Pulmonary artery endothelial cell (primary cell): ENCODE measurements around the gene DENND4C. TPM values are rescaled to one million over a fixed set of nuclear protein-coding genes. Genes with fewer than 3 reads are reported as not detected.
A peak's percentile ranks its signal among the peaks of the same experiment; 100 is the strongest.
"Not testable (repeated sequence)": the region's sequence is repeated elsewhere in the genome, so short reads cannot be mapped to it uniquely, and the experiment has no call there.

ENCODE experiments used
- DNase-seq: peaks from one replicate; pipeline ENCODE4 v3.0.0-alpha.2; 2011; ENCODE audit warnings: low read depth, low spot score
- total RNA-seq: library from RNA; depleted of rRNA; stranded (reverse); fragments of >200 nt; gene quantifications from 2 replicates; pipeline ENCODE4 v1.2.3, GENCODE V29; 2014

The DENND4C gene
- total RNA-seq, 1 donor from 2014 or later, result 65.0 TPM

GRCh38 chr9:19266778-19267384 is 36.4 kb downstream of the DENND4C start:
- DNase-seq, result not testable (repeated sequence)

GRCh38 chr9:19269582-19269981 is 39.1 kb downstream of the DENND4C start:
- no peak for DNase-seq

- DNase-seq, result no peak
Measured at GRCh38 chr9:19270421-19270949, 40.0 kb downstream of the DENND4C start.

- DNase-seq, result no peak
Measured at GRCh38 chr9:19271081-19271480, 40.6 kb downstream of the DENND4C start.

- no peak for DNase-seq
Measured at GRCh38 chr9:19281801-19282200, 51.3 kb downstream of the DENND4C start.

GRCh38 chr9:19283072-19283710 is 52.7 kb downstream of the DENND4C start:
- DNase-seq, result no peak

GRCh38 chr9:19284729-19285128 is 54.2 kb downstream of the DENND4C start:
- no peak for DNase-seq

GRCh38 chr9:19286634-19287188 is 56.2 kb downstream of the DENND4C start:
- DNase-seq, result no peak

- no peak for DNase-seq
Measured at GRCh38 chr9:19288081-19288480, 57.6 kb downstream of the DENND4C start.

- DNase-seq, result no peak
Measured at GRCh38 chr9:19290103-19290502, 59.6 kb downstream of the DENND4C start.

GRCh38 chr9:19294219-19294618 is 63.7 kb downstream of the DENND4C start:
- DNase-seq, result no peak

- DNase-seq, result no peak
Measured at GRCh38 chr9:19298436-19299000, 68.0 kb downstream of the DENND4C start.

GRCh38 chr9:19303216-19303615 is 72.7 kb downstream of the DENND4C start:
- DNase-seq, result no peak

GRCh38 chr9:19306568-19306967 is 76.1 kb downstream of the DENND4C start:
- no peak for DNase-seq

- DNase-seq, result no peak
Measured at GRCh38 chr9:19310246-19310645, 79.8 kb downstream of the DENND4C start.

GRCh38 chr9:19313573-19313972 is 83.1 kb downstream of the DENND4C start:
- no peak for DNase-seq

- no peak for DNase-seq
Measured at GRCh38 chr9:19320495-19320894, 90.0 kb downstream of the DENND4C start.

GRCh38 chr9:19331877-19332276 is 101.4 kb downstream of the DENND4C start:
- no peak for DNase-seq

GRCh38 chr9:19336166-19336565 is 105.7 kb downstream of the DENND4C start:
- no peak for DNase-seq

- peak; percentile 64 for DNase-seq
Measured at GRCh38 chr9:19342947-19343346, 112.5 kb downstream of the DENND4C start.

- DNase-seq, result no peak
Measured at GRCh38 chr9:19358701-19359100, 128.2 kb downstream of the DENND4C start.

- no peak for DNase-seq
Measured at GRCh38 chr9:19369107-19369506, 138.6 kb downstream of the DENND4C start.
